DND-41 (cell line): ENCODE data around the gene TSPAN14.

Experiments
- ATAC-seq: fragments of 200-7000 bp; cut with Tn5 transposase; 3 replicates; pipeline ENCODE4 v1.9.1; 2021; ENCODE audit warnings: low read depth; ENCODE audit not compliant: insufficient read depth
- DNase-seq: peaks from one replicate; pipeline ENCODE4 v3.0.0-alpha.2; 2020
- H2AFZ ChIP-seq: 2 replicates; pipeline ENCODE4 v1.6.0; 2012; ENCODE audit warnings: low read depth, low read length
- H3K27ac ChIP-seq: 2 replicates; pipeline ENCODE4 v1.5.1; 2012; ENCODE audit warnings: low read length, inconsistent platforms
- H3K27me3 ChIP-seq: fragments of 200-600 bp; sonication (generic); 2 replicates; pipeline ENCODE4 v1.6.0; 2012; ENCODE audit warnings: low read length, mild to moderate bottlenecking, inconsistent platforms; ENCODE audit not compliant: insufficient read depth, poor library complexity
- H3K36me3 ChIP-seq: 2 replicates; pipeline ENCODE4 v1.5.1; 2012; ENCODE audit warnings: low read length, inconsistent platforms; ENCODE audit not compliant: insufficient read depth
- H3K4me1 ChIP-seq: 2 replicates; pipeline ENCODE4 v1.5.1; 2012; ENCODE audit warnings: mild to moderate bottlenecking, low read length; ENCODE audit not compliant: insufficient read depth
- H3K4me2 ChIP-seq: 2 replicates; pipeline ENCODE4 v1.6.0; 2012; ENCODE audit warnings: mild to moderate bottlenecking, moderate library complexity, low read length, inconsistent platforms; ENCODE audit not compliant: insufficient read depth
- H3K4me3 ChIP-seq, 2 experiments: fragments of 200-600 bp in 1 of 2; shearing (Covaris generic) in 1 of 2; 2 replicates each; pipeline ENCODE4 v1.5.1; 2012 to 2016; ENCODE audit warnings: inconsistent platforms in 2 of 2, low read length in 2 of 2, mild to moderate bottlenecking in 2 of 2, low read depth in 1 of 2, moderate library complexity in 1 of 2
- H3K79me2 ChIP-seq: 2 replicates; pipeline ENCODE4 v1.6.0; 2012; ENCODE audit warnings: low read length, inconsistent platforms; ENCODE audit not compliant: insufficient read depth
- H3K9ac ChIP-seq: 2 replicates; pipeline ENCODE4 v1.6.0; 2012; ENCODE audit warnings: low read depth, mild to moderate bottlenecking, inconsistent platforms, low read length, moderate library complexity
- H3K9me3 ChIP-seq: 2 replicates; pipeline ENCODE4 v1.5.1; 2012; ENCODE audit warnings: low read length, moderate library complexity, mild to moderate bottlenecking, inconsistent platforms; ENCODE audit not compliant: insufficient read depth, severe bottlenecking
- H4K20me1 ChIP-seq: 2 replicates; pipeline ENCODE4 v1.6.0; 2012; ENCODE audit warnings: low read length; ENCODE audit not compliant: insufficient read depth
- CTCF ChIP-seq: IDR thresholded peaks from 2 replicates; pipeline ENCODE4 v1.5.1; 2012; ENCODE audit warnings: borderline replicate concordance, low read length, moderate library complexity, mild to moderate bottlenecking; ENCODE audit not compliant: poor library complexity, severe bottlenecking; ENCODE audit errors: extremely low read depth
- EZH2 ChIP-seq: IDR thresholded peaks from 3 replicates; pipeline ENCODE4 v1.6.1; 2012; ENCODE audit warnings: borderline replicate concordance, low read depth, mild to moderate bottlenecking, moderate library complexity, low read length, inconsistent platforms; ENCODE audit not compliant: severe bottlenecking

Gene TSPAN14

GRCh38 chr10:80501381-80501912, 47.3 kb downstream of the TSPAN14 start:
- H3K27ac ChIP-seq = no peak overlapping the region
- H3K36me3 ChIP-seq = peaks cover 4% of the 10 kb centered on the region; the same call in 1 of the 2 replicates
- no peaks in the 10 kb centered on the region for H3K4me1 ChIP-seq
- no peak overlapping the region for H2AFZ ChIP-seq
- H3K27me3 ChIP-seq = no peaks in the 10 kb centered on the region
- H3K9ac ChIP-seq = no peak overlapping the region
- no peak overlapping the region for H3K4me3 ChIP-seq
- peaks cover 47% of the 10 kb centered on the region for H4K20me1 ChIP-seq
- H3K9me3 ChIP-seq = peaks cover 2% of the 10 kb centered on the region
- no peak overlapping the region for H3K4me2 ChIP-seq
- peaks cover 13% of the 10 kb centered on the region for H3K79me2 ChIP-seq
- DNase-seq = no peak
- no peak for TF ChIP-seq CTCF
- TF ChIP-seq EZH2 = no peak
- ATAC-seq = no peak

- Histone ChIP-seq H3K9ac (no peak overlapping the region), H3K36me3 (peaks cover 7% of the 10 kb centered on the region; the same call in 1 of the 2 replicates), H3K4me3 (no peak overlapping the region), H2AFZ (no peak overlapping the region), H3K27ac (no peak overlapping the region), H3K9me3 (no peaks in the 10 kb centered on the region), H3K27me3 (no peaks in the 10 kb centered on the region), H3K79me2 (peaks cover 12% of the 10 kb centered on the region), H4K20me1 (peaks cover 47% of the 10 kb centered on the region), H3K4me2 (no peak overlapping the region), H3K4me1 (no peaks in the 10 kb centered on the region)
- no peak for DNase-seq
- no peak for TF ChIP-seq CTCF
- TF ChIP-seq EZH2 = no peak
- no peak for ATAC-seq
Observed at GRCh38 chr10:80501913-80502521, 47.9 kb downstream of the TSPAN14 start.

DNA sequence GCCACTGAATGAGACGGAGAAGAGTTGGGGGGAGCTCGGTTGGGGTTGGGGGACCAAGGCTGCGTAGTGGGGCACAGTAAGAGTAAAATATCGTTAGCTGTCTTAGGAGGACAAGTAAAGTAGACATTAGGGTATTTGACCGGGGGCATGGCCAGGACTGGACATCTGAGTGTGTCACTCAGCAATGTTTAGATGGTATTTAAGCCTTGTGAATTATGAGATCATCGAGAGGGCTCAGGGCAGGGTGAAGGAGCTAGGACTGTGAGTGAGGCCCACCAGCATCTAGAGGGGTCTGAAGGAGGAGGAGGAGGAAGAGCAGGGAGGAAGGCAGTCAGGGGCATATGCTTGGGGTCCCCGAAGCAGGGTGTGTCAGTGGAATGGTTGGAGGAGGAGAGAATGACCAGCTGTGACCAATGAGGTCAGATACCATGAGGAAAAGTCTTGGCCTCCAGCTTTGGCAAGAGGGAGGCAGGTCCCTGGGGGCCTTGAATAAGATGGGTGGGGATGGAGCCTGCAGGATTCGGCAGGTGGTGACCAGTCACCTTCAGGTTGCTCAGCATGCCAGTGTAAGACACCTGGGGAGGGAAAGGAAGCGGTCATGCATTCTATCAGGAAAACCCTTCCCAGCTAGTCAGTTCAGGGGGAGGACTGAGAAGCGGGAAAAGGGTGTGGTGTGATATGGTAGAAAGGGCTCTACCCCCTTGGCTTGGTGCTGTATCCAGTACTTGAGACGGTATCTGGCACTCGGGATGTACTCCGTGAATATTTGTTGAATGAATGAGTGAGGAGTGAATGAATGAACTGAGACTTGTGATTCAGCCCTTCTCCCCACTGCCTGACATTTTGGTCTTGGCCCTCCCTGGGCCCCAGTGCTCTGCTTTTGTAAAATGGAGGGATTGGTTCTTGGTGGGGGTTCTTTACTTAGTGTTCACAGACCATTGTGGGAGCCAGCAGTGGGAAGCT, 48.8 kb downstream of the TSPAN14 start:
- no peak for TF ChIP-seq EZH2
- TF ChIP-seq CTCF = no peak
- no peak for ATAC-seq
- Histone ChIP-seq H4K20me1 (peaks cover 47% of the 10 kb centered on the region), H3K9ac (no peak overlapping the region), H3K4me2 (no peak overlapping the region), H3K27ac (no peak overlapping the region), H2AFZ (no peak overlapping the region), H3K4me3 (no peak overlapping the region), H3K4me1 (no peaks in the 10 kb centered on the region), H3K9me3 (no peaks in the 10 kb centered on the region), H3K27me3 (no peaks in the 10 kb centered on the region), H3K36me3 (peaks cover 10% of the 10 kb centered on the region; the same call in 1 of the 2 replicates), H3K79me2 (peaks cover 5% of the 10 kb centered on the region)
- DNase-seq = no peak
